Activated CD8-positive, alpha-beta T cell treated with anti-CD3 and anti-CD28 coated beads, Interleukin-2, amount 10 ng/mL, durations not matched to agents 7 days and 5 days (primary cell): ENCODE data around the gene TXNDC16. TPM values are rescaled to one million over a fixed set of nuclear protein-coding genes. Genes with fewer than 3 reads are reported as not detected.
"Not testable (repeated sequence)": the region's sequence is repeated elsewhere in the genome, so short reads cannot be mapped to it uniquely, and the experiment has no call there.

ENCODE experiments used
- ATAC-seq: fragments of 150-1000 bp; cut with Tn5 transposase; one replicate; pipeline ENCODE4 v1.10.0; 2021; ENCODE audit warnings: moderate library complexity
- CTCF ChIA-PET: fragments of 350-600 bp; sonication (Branson Sonifier 250); formaldehyde crosslinking; loops from one replicate; lab custom pipeline; 2021; ENCODE audit warnings: antibody characterized with exemption; lab: Charles Lee
- POLR2A ChIA-PET: fragments of 350-600 bp; sonication (Branson Sonifier 250); formaldehyde crosslinking; loops from one replicate; lab custom pipeline; 2021; ENCODE audit warnings: antibody characterized with exemption; lab: Charles Lee
- DNase-seq: peaks from one replicate; pipeline ENCODE4 v3.0.0-alpha.2; 2020
- H3K27ac Mint-ChIP-seq: one replicate; pipeline ENCODE4 v1.8.0; 2021; ENCODE audit warnings: mild to moderate bottlenecking, mixed read lengths
- H3K27me3 Mint-ChIP-seq: one replicate; pipeline ENCODE4 v1.8.0; 2021; ENCODE audit warnings: low read depth, mixed read lengths
- H3K36me3 Mint-ChIP-seq: one replicate; pipeline ENCODE4 v1.8.0; 2021; ENCODE audit warnings: low read depth, mixed read lengths
- H3K4me1 Mint-ChIP-seq: one replicate; pipeline ENCODE4 v1.8.0; 2021; ENCODE audit warnings: low read depth, mixed read lengths
- H3K4me3 Mint-ChIP-seq: one replicate; pipeline ENCODE4 v1.8.0; 2021; ENCODE audit warnings: mild to moderate bottlenecking, mixed read lengths
- H3K9me3 Mint-ChIP-seq: one replicate; pipeline ENCODE4 v1.8.0; 2022; ENCODE audit warnings: mixed read lengths; ENCODE audit not compliant: insufficient read depth
- total RNA-seq, 2 experiments: library from RNA; stranded (reverse); gene quantifications; one replicate each; pipeline ENCODE4 v1.2.3, GENCODE V29; 2021

Gene TXNDC16
- total RNA-seq, 2 experiments from 2014 or later: 8.8 to 9.5 TPM

GRCh38 chr14:52473557-52473956 is 78.7 kb downstream of the TXNDC16 start:
- CTCF ChIA-PET: interaction anchor here (1.0 to 1.4 kb wide), 3 partner anchors 160 to 450 kb away, joined by 3 to 5 read pairs (median 4); partner anchors contain the start of gene PTGER2
- H3K27me3 Mint-ChIP-seq: no peaks in the 10 kb centered on the region
- POLR2A ChIA-PET: no interaction called here
- H3K4me1 Mint-ChIP-seq: peaks cover 32% of the 10 kb centered on the region
- H3K36me3 Mint-ChIP-seq: peaks cover 60% of the 10 kb centered on the region
- H3K4me3 Mint-ChIP-seq: no peak overlapping the region
- peak; percentile 44 for ATAC-seq
- H3K9me3 Mint-ChIP-seq: peaks cover 13% of the 10 kb centered on the region
- DNase-seq: no peak
- no peak overlapping the region for H3K27ac Mint-ChIP-seq

- ChIA-PET CTCF (interaction anchor here (0.8 to 1.4 kb wide), 4 partner anchors 154 to 450 kb away, joined by 3 to 5 read pairs (median 4); partner anchors contain the start of gene PTGER2), POLR2A (no interaction called here)
- Mint-ChIP-seq H3K36me3 (peaks cover 58% of the 10 kb centered on the region), H3K27ac (peak overlapping the region; percentile 37), H3K27me3 (no peaks in the 10 kb centered on the region), H3K4me3 (no peak overlapping the region), H3K4me1 (peaks cover 29% of the 10 kb centered on the region), H3K9me3 (peaks cover 13% of the 10 kb centered on the region)
- DNase-seq (no peak), ATAC-seq (no peak)
Observed at GRCh38 chr14:52472728-52473127, 79.6 kb downstream of the TXNDC16 start.

- CTCF ChIA-PET: interaction anchor here (1.4 kb wide), 1 partner anchor 158 kb away, joined by 4 read pairs; the partner anchor contains the start of gene PTGER2
- Mint-ChIP-seq H3K9me3 (peaks cover 12% of the 10 kb centered on the region), H3K36me3 (peaks cover 55% of the 10 kb centered on the region), H3K4me1 (peaks cover 29% of the 10 kb centered on the region)
- POLR2A ChIA-PET, H3K4me3 Mint-ChIP-seq, ATAC-seq, H3K27me3 Mint-ChIP-seq, DNase-seq, H3K27ac Mint-ChIP-seq: not testable (repeated sequence)
Observed at GRCh38 chr14:52472251-52472650, 80.1 kb downstream of the TXNDC16 start.

GRCh38 chr14:52467515-52468266 is 84.6 kb downstream of the TXNDC16 start:
- Mint-ChIP-seq H3K27me3 (no peaks in the 10 kb centered on the region), H3K4me1 (peaks cover 33% of the 10 kb centered on the region), H3K9me3 (peaks cover 5% of the 10 kb centered on the region), H3K27ac (peak overlapping the region; percentile 37), H3K36me3 (peaks cover 43% of the 10 kb centered on the region), H3K4me3 (no peak overlapping the region)
- CTCF ChIA-PET: interaction anchor here (0.7 to 1.8 kb wide), 10 partner anchors 8 to 183 kb away, joined by 3 to 8 read pairs (median 3); no protein-coding TSS in a partner anchor
- POLR2A ChIA-PET: interaction anchor here (0.6 kb wide), 1 partner anchor 40 kb away, joined by 3 read pairs; no protein-coding TSS in a partner anchor
- DNase-seq (peak; percentile 33), ATAC-seq (peak; percentile 71)

- H3K27me3 Mint-ChIP-seq: no peaks in the 10 kb centered on the region
- no peak for ATAC-seq
- ChIA-PET CTCF (interaction anchor here (1.7 kb wide), 1 partner anchor 164 kb away, joined by 4 read pairs; no protein-coding TSS in a partner anchor), POLR2A (no interaction called here)
- DNase-seq: no peak
- H3K9me3 Mint-ChIP-seq: peaks cover 23% of the 10 kb centered on the region
- H3K4me1 Mint-ChIP-seq: peaks cover 25% of the 10 kb centered on the region
- H3K36me3 Mint-ChIP-seq: peaks cover 55% of the 10 kb centered on the region
- H3K4me3 Mint-ChIP-seq: no peak overlapping the region
- H3K27ac Mint-ChIP-seq: no peak overlapping the region
Observed at GRCh38 chr14:52464175-52464574, 88.1 kb downstream of the TXNDC16 start.

- H3K4me1 Mint-ChIP-seq: peaks cover 24% of the 10 kb centered on the region
- ChIA-PET POLR2A (interaction anchor here (1.2 kb wide), 1 partner anchor 149 kb away, joined by 4 read pairs; the partner anchor contains the start of gene PTGER2), CTCF (interaction anchor here (1.0 to 1.7 kb wide), 2 partner anchors 62 to 163 kb away, joined by 4 read pairs; no protein-coding TSS in a partner anchor)
- H3K27me3 Mint-ChIP-seq: no peaks in the 10 kb centered on the region
- ATAC-seq (no peak), DNase-seq (no peak)
- peaks cover 23% of the 10 kb centered on the region for H3K9me3 Mint-ChIP-seq
- no peak overlapping the region for H3K4me3 Mint-ChIP-seq
- H3K27ac Mint-ChIP-seq: no peak overlapping the region
- peaks cover 50% of the 10 kb centered on the region for H3K36me3 Mint-ChIP-seq
Observed at GRCh38 chr14:52463375-52463774, 88.9 kb downstream of the TXNDC16 start.

- Mint-ChIP-seq H3K4me1 (peaks cover 24% of the 10 kb centered on the region), H3K9me3 (peaks cover 23% of the 10 kb centered on the region), H3K27ac (no peak overlapping the region), H3K4me3 (no peak overlapping the region), H3K36me3 (peaks cover 52% of the 10 kb centered on the region), H3K27me3 (no peaks in the 10 kb centered on the region)
- ATAC-seq: no peak
- no peak for DNase-seq
- POLR2A ChIA-PET: no interaction called here
- CTCF ChIA-PET: interaction anchor here (0.9 kb wide), 1 partner anchor 28 kb away, joined by 3 read pairs; no protein-coding TSS in a partner anchor
Observed at GRCh38 chr14:52461721-52462120, 90.6 kb downstream of the TXNDC16 start.

GRCh38 chr14:52458721-52459085 is 93.6 kb downstream of the TXNDC16 start:
- no peak overlapping the region for H3K27ac Mint-ChIP-seq
- H3K36me3 Mint-ChIP-seq: peaks cover 53% of the 10 kb centered on the region
- ATAC-seq: no peak
- no peaks in the 10 kb centered on the region for H3K27me3 Mint-ChIP-seq
- ChIA-PET POLR2A (no interaction called here), CTCF (interaction anchor here (1.4 to 2.1 kb wide), 3 partner anchors 9 to 36 kb away, joined by 4 to 7 read pairs (median 5); no protein-coding TSS in a partner anchor)
- no peak for DNase-seq
- no peak overlapping the region for H3K4me3 Mint-ChIP-seq
- peaks cover 23% of the 10 kb centered on the region for H3K9me3 Mint-ChIP-seq
- H3K4me1 Mint-ChIP-seq: peaks cover 13% of the 10 kb centered on the region

- ATAC-seq (no peak), DNase-seq (no peak)
- POLR2A ChIA-PET: no interaction called here
- Mint-ChIP-seq H3K36me3 (peaks cover 54% of the 10 kb centered on the region), H3K9me3 (peaks cover 15% of the 10 kb centered on the region), H3K27me3 (no peaks in the 10 kb centered on the region), H3K4me3 (no peak overlapping the region), H3K27ac (no peak overlapping the region), H3K4me1 (peaks cover 9% of the 10 kb centered on the region)
- CTCF ChIA-PET: interaction anchor here (0.6 to 1.2 kb wide), 3 partner anchors 11 to 157 kb away, joined by 3 read pairs; no protein-coding TSS in a partner anchor
Observed at GRCh38 chr14:52457411-52457810, 94.9 kb downstream of the TXNDC16 start.

GRCh38 chr14:52455291-52456088 is 96.8 kb downstream of the TXNDC16 start:
- H3K9me3 Mint-ChIP-seq: peaks cover 8% of the 10 kb centered on the region
- ChIA-PET POLR2A (no interaction called here), CTCF (interaction anchor here (1.0 to 1.4 kb wide), 2 partner anchors 11 to 55 kb away, joined by 3 read pairs; no protein-coding TSS in a partner anchor)
- H3K4me3 Mint-ChIP-seq: no peak overlapping the region
- H3K36me3 Mint-ChIP-seq: peaks cover 62% of the 10 kb centered on the region
- DNase-seq: no peak
- H3K27me3 Mint-ChIP-seq: no peaks in the 10 kb centered on the region
- H3K4me1 Mint-ChIP-seq: peaks cover 9% of the 10 kb centered on the region
- ATAC-seq: no peak
- H3K27ac Mint-ChIP-seq: no peak overlapping the region

- Mint-ChIP-seq H3K36me3 (peaks cover 75% of the 10 kb centered on the region), H3K27ac (no peak overlapping the region), H3K9me3 (peaks cover 21% of the 10 kb centered on the region), H3K4me3 (no peak overlapping the region), H3K27me3 (no peaks in the 10 kb centered on the region), H3K4me1 (peaks cover 15% of the 10 kb centered on the region)
- DNase-seq: no peak
- CTCF ChIA-PET: no interaction called here
- no peak for ATAC-seq
- POLR2A ChIA-PET: no interaction called here
Observed at GRCh38 chr14:52447236-52447635, 105.1 kb downstream of the TXNDC16 start.
